Activated CD8-positive, alpha-beta memory T cell treated with anti-CD3 and anti-CD28 coated beads, Interleukin-2, amount 10 ng/mL, durations not matched to agents 7 days and 5 days (primary cell): ENCODE measurements around the gene THUMPD2. TPM values are rescaled to one million over a fixed set of nuclear protein-coding genes. Genes with fewer than 3 reads are reported as not detected.

ENCODE experiments used
- ATAC-seq: fragments of 150-1000 bp; cut with Tn5 transposase; one replicate; pipeline ENCODE4 v1.10.0; 2021; ENCODE audit warnings: moderate library complexity
- CTCF ChIA-PET: fragments of 350-600 bp; sonication (Branson Sonifier 250); formaldehyde crosslinking; loops from one replicate; lab custom pipeline; 2021; ENCODE audit warnings: antibody characterized with exemption; lab: Charles Lee
- DNase-seq: peaks from one replicate; pipeline ENCODE4 v3.0.0-alpha.2; 2020
- H3K27ac Mint-ChIP-seq: one replicate; pipeline ENCODE4 v1.8.0; 2021; ENCODE audit warnings: mild to moderate bottlenecking, mixed read lengths
- H3K27me3 Mint-ChIP-seq: one replicate; pipeline ENCODE4 v1.8.0; 2021; ENCODE audit warnings: mixed read lengths
- H3K36me3 Mint-ChIP-seq: one replicate; pipeline ENCODE4 v1.8.0; 2021; ENCODE audit warnings: mild to moderate bottlenecking, mixed read lengths
- H3K4me1 Mint-ChIP-seq: one replicate; pipeline ENCODE4 v1.8.0; 2021; ENCODE audit warnings: mixed read lengths
- H3K4me3 Mint-ChIP-seq: one replicate; pipeline ENCODE4 v1.8.0; 2021; ENCODE audit warnings: mild to moderate bottlenecking, moderate library complexity, mixed read lengths
- H3K9me3 Mint-ChIP-seq: one replicate; pipeline ENCODE4 v1.8.0; 2022; ENCODE audit warnings: low read depth, mixed read lengths
- total RNA-seq, 2 experiments: library from RNA; stranded (reverse); gene quantifications; one replicate each; pipeline ENCODE4 v1.2.3, GENCODE V29; 2021

THUMPD2 gene
- total RNA-seq, 2 experiments from 2014 or later = 16.0 to 20.8 TPM

GRCh38 chr2:39780825-39781600, 2.0 kb upstream of the THUMPD2 start:
- Mint-ChIP-seq H3K36me3 (peaks cover 14% of the 10 kb centered on the region), H3K4me1 (peaks cover 47% of the 10 kb centered on the region), H3K4me3 (peak overlapping the region; percentile 21), H3K27ac (no peak overlapping the region), H3K27me3 (no peaks in the 10 kb centered on the region), H3K9me3 (no peaks in the 10 kb centered on the region)
- ATAC-seq (no peak), DNase-seq (no peak)
- CTCF ChIA-PET = no interaction called here

GRCh38 chr2:39779927-39780326, 869 bp upstream of the THUMPD2 start:
- peak overlapping the region; percentile 89 for H3K4me3 Mint-ChIP-seq
- peaks cover 18% of the 10 kb centered on the region for H3K36me3 Mint-ChIP-seq
- CTCF ChIA-PET = no interaction called here
- DNase-seq (no peak), ATAC-seq (no peak)
- H3K9me3 Mint-ChIP-seq = no peaks in the 10 kb centered on the region
- no peak overlapping the region for H3K27ac Mint-ChIP-seq
- H3K4me1 Mint-ChIP-seq = peaks cover 51% of the 10 kb centered on the region
- no peaks in the 10 kb centered on the region for H3K27me3 Mint-ChIP-seq

GRCh38 chr2:39779341-39779851, 338 bp upstream of the THUMPD2 start:
- Mint-ChIP-seq H3K4me1 (peaks cover 56% of the 10 kb centered on the region), H3K27ac (peak overlapping the region; percentile 55), H3K27me3 (no peaks in the 10 kb centered on the region), H3K4me3 (peak overlapping the region; percentile 89), H3K36me3 (peaks cover 20% of the 10 kb centered on the region), H3K9me3 (no peaks in the 10 kb centered on the region)
- no peak for DNase-seq
- CTCF ChIA-PET = no interaction called here
- no peak for ATAC-seq

- CTCF ChIA-PET = no interaction called here
- ATAC-seq = no peak
- no peaks in the 10 kb centered on the region for H3K9me3 Mint-ChIP-seq
These were observed 825 bp downstream of the THUMPD2 start for GRCh38 chr2:39778233-39778632.

GRCh38 chr2:39772812-39773152, 6.3 kb downstream of the THUMPD2 start:
- Mint-ChIP-seq H3K27ac (peak overlapping the region; percentile 50), H3K27me3 (no peaks in the 10 kb centered on the region), H3K4me1 (peaks cover 60% of the 10 kb centered on the region), H3K9me3 (no peaks in the 10 kb centered on the region), H3K4me3 (no peak overlapping the region), H3K36me3 (peaks cover 52% of the 10 kb centered on the region)
- ATAC-seq = no peak
- CTCF ChIA-PET = no interaction called here
- no peak for DNase-seq

More at GRCh38 chr2:39778233-39778632, 825 bp downstream of the THUMPD2 start:
- peaks cover 20% of the 10 kb centered on the region for H3K36me3 Mint-ChIP-seq
- peak overlapping the region; percentile 93 for H3K27ac Mint-ChIP-seq
- DNase-seq = no peak
- H3K4me1 Mint-ChIP-seq = peaks cover 64% of the 10 kb centered on the region
- H3K4me3 Mint-ChIP-seq = peak overlapping the region; percentile 89
- no peaks in the 10 kb centered on the region for H3K27me3 Mint-ChIP-seq

- ATAC-seq (peak; percentile 63), DNase-seq (no peak)
- Mint-ChIP-seq H3K4me3 (no peak overlapping the region), H3K27me3 (no peaks in the 10 kb centered on the region), H3K4me1 (peaks cover 54% of the 10 kb centered on the region), H3K27ac (peak overlapping the region; percentile 2), H3K9me3 (no peaks in the 10 kb centered on the region), H3K36me3 (peaks cover 48% of the 10 kb centered on the region)
- CTCF ChIA-PET = no interaction called here
These were observed 6.8 kb downstream of the THUMPD2 start for GRCh38 chr2:39772086-39772811.

- no peak for DNase-seq
- Mint-ChIP-seq H3K4me3 (no peak overlapping the region), H3K9me3 (no peaks in the 10 kb centered on the region), H3K27me3 (no peaks in the 10 kb centered on the region), H3K4me1 (peaks cover 20% of the 10 kb centered on the region), H3K36me3 (peaks cover 76% of the 10 kb centered on the region), H3K27ac (no peak overlapping the region)
- ATAC-seq = no peak
- CTCF ChIA-PET = no interaction called here
These were observed 16.6 kb downstream of the THUMPD2 start for GRCh38 chr2:39762448-39762847.

GRCh38 chr2:39757156-39757555, 21.9 kb downstream of the THUMPD2 start:
- Mint-ChIP-seq H3K36me3 (peaks cover 72% of the 10 kb centered on the region), H3K9me3 (no peaks in the 10 kb centered on the region), H3K4me1 (peaks cover 3% of the 10 kb centered on the region), H3K27ac (no peak overlapping the region), H3K27me3 (no peaks in the 10 kb centered on the region), H3K4me3 (no peak overlapping the region)
- ATAC-seq = no peak
- CTCF ChIA-PET = no interaction called here
- DNase-seq = no peak

- CTCF ChIA-PET = no interaction called here
- no peak overlapping the region for H3K4me3 Mint-ChIP-seq
- no peak for DNase-seq
- peaks cover 60% of the 10 kb centered on the region for H3K36me3 Mint-ChIP-seq
- no peaks in the 10 kb centered on the region for H3K27me3 Mint-ChIP-seq
- no peak overlapping the region for H3K27ac Mint-ChIP-seq
- H3K4me1 Mint-ChIP-seq = peaks cover 3% of the 10 kb centered on the region
- H3K9me3 Mint-ChIP-seq = no peaks in the 10 kb centered on the region
- no peak for ATAC-seq
These were observed 23.6 kb downstream of the THUMPD2 start for GRCh38 chr2:39755466-39755865.

GRCh38 chr2:39743269-39743776, 35.7 kb downstream of the THUMPD2 start:
- H3K9me3 Mint-ChIP-seq = no peaks in the 10 kb centered on the region
- DNase-seq (no peak), ATAC-seq (no peak)
- H3K36me3 Mint-ChIP-seq = peaks cover 46% of the 10 kb centered on the region
- no peaks in the 10 kb centered on the region for H3K4me1 Mint-ChIP-seq
- no peak overlapping the region for H3K4me3 Mint-ChIP-seq
- no peak overlapping the region for H3K27ac Mint-ChIP-seq
- no peaks in the 10 kb centered on the region for H3K27me3 Mint-ChIP-seq
- CTCF ChIA-PET = interaction anchor here (1.5 kb wide), 1 partner anchor 16 kb away, joined by 4 read pairs; no protein-coding TSS in a partner anchor

GRCh38 chr2:39741871-39742270, 37.2 kb downstream of the THUMPD2 start:
- H3K4me1 Mint-ChIP-seq = no peaks in the 10 kb centered on the region
- peaks cover 54% of the 10 kb centered on the region for H3K36me3 Mint-ChIP-seq
- DNase-seq (no peak), ATAC-seq (no peak)
- CTCF ChIA-PET = interaction anchor here (1.5 to 2.6 kb wide), 2 partner anchors 9 to 17 kb away, joined by 4 to 5 read pairs; no protein-coding TSS in a partner anchor
- no peaks in the 10 kb centered on the region for H3K9me3 Mint-ChIP-seq
- H3K4me3 Mint-ChIP-seq = no peak overlapping the region
- H3K27me3 Mint-ChIP-seq = no peaks in the 10 kb centered on the region
- H3K27ac Mint-ChIP-seq = no peak overlapping the region

- no peak overlapping the region for H3K27ac Mint-ChIP-seq
- CTCF ChIA-PET = interaction anchor here (3.0 kb wide), 1 partner anchor 10 kb away, joined by 10 read pairs; no protein-coding TSS in a partner anchor
- H3K4me1 Mint-ChIP-seq = no peaks in the 10 kb centered on the region
- no peaks in the 10 kb centered on the region for H3K27me3 Mint-ChIP-seq
- DNase-seq (no peak), ATAC-seq (no peak)
- no peaks in the 10 kb centered on the region for H3K9me3 Mint-ChIP-seq
- no peak overlapping the region for H3K4me3 Mint-ChIP-seq
- H3K36me3 Mint-ChIP-seq = peaks cover 59% of the 10 kb centered on the region
These were observed 39.7 kb downstream of the THUMPD2 start for GRCh38 chr2:39739386-39739785.

GRCh38 chr2:39738936-39739335, 40.1 kb downstream of the THUMPD2 start:
- Mint-ChIP-seq H3K27me3 (no peaks in the 10 kb centered on the region), H3K4me3 (no peak overlapping the region), H3K36me3 (peaks cover 61% of the 10 kb centered on the region), H3K27ac (no peak overlapping the region), H3K9me3 (no peaks in the 10 kb centered on the region), H3K4me1 (no peaks in the 10 kb centered on the region)
- CTCF ChIA-PET = interaction anchor here (3.0 kb wide), 1 partner anchor 9 kb away, joined by 10 read pairs; no protein-coding TSS in a partner anchor
- ATAC-seq (no peak), DNase-seq (no peak)
